ENCODE data around the gene KDM4F.

- TF ChIP-seq CTCF (IDR thresholded peaks at IDR 0.05) (no peak), POLR2A (IDR thresholded peaks at IDR 0.05) (no peak)
These were observed 6.3 kb upstream of the KDM4F start for GRCh38 chr11:95042906-95043305.
